GM12874 (cell line): Measurements from ENCODE around the gene MYO1D.

ENCODE experiments used
- TF ChIP-seq, protein P1 (sequence below): IDR thresholded peaks from 2 replicates; pipeline ENCODE4 v1.5.1; 2011; ENCODE audit warnings: low read depth, mild to moderate bottlenecking, control low read depth, low read length, moderate library complexity; ENCODE audit not compliant: insufficient read depth

The MYO1D gene

DNA sequence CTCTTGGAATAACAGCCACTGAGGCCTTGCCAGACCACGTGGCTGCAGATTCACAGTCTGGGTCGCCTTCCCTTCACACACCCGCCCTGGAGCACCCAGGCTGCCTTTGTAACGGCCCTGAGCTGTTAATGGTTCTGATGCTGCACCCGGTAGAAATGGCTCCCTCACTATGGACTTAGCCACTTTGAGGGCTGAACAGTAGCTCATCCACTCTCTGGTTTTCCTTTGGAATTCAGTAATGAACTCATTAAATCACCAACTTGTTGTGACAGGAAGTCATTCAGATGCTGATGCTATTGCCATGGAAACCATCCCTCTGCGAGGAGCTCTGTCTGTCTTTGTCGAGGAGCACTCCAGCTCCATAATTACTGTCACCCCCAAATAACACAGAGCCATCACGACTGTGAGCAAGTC, 330.9 kb downstream of the MYO1D start:
- TF ChIP-seq, protein P1, sequence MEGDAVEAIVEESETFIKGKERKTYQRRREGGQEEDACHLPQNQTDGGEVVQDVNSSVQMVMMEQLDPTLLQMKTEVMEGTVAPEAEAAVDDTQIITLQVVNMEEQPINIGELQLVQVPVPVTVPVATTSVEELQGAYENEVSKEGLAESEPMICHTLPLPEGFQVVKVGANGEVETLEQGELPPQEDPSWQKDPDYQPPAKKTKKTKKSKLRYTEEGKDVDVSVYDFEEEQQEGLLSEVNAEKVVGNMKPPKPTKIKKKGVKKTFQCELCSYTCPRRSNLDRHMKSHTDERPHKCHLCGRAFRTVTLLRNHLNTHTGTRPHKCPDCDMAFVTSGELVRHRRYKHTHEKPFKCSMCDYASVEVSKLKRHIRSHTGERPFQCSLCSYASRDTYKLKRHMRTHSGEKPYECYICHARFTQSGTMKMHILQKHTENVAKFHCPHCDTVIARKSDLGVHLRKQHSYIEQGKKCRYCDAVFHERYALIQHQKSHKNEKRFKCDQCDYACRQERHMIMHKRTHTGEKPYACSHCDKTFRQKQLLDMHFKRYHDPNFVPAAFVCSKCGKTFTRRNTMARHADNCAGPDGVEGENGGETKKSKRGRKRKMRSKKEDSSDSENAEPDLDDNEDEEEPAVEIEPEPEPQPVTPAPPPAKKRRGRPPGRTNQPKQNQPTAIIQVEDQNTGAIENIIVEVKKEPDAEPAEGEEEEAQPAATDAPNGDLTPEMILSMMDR = no peak

DNA sequence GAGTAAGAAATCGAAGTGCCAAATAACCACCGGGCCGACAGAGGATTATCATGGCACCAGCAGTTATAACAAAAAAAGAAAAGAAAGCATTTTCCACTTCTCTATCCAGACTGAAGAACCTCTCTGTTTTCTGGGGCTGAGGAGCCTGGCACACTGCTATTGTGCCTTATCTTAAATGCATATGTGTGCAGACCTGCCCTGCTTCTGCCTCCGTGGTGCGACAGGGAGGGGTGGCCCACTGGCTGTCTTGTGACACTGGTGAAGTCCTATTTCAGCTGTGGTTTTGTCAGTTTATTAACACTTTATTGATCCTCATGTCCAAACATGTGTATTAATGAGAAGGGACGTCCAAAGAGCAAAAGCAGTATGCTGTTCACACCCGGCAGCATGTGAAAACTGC, 334.7 kb downstream of the MYO1D start:
- TF ChIP-seq, protein P1 = no peak

DNA sequence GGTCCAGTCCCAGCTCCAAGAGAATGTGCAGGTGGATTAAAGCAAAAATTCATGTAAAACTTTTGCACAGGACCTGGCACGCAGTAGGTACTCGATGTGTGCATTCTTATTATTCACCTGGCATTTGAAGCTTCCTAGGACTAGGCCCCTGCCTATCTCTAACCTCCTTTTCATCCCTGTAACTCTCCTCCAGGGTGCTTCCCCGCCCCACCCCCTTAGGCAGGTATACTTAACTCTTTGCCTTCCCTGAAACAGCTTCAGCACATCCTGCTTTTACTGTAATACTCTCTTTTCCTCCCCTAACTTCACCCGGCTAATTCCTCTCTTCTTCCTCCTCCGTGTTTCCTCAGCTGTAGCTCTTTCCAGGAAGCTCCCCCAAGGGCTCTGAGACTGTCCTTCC, 335.3 kb downstream of the MYO1D start:
- TF ChIP-seq, protein P1 = no peak

DNA sequence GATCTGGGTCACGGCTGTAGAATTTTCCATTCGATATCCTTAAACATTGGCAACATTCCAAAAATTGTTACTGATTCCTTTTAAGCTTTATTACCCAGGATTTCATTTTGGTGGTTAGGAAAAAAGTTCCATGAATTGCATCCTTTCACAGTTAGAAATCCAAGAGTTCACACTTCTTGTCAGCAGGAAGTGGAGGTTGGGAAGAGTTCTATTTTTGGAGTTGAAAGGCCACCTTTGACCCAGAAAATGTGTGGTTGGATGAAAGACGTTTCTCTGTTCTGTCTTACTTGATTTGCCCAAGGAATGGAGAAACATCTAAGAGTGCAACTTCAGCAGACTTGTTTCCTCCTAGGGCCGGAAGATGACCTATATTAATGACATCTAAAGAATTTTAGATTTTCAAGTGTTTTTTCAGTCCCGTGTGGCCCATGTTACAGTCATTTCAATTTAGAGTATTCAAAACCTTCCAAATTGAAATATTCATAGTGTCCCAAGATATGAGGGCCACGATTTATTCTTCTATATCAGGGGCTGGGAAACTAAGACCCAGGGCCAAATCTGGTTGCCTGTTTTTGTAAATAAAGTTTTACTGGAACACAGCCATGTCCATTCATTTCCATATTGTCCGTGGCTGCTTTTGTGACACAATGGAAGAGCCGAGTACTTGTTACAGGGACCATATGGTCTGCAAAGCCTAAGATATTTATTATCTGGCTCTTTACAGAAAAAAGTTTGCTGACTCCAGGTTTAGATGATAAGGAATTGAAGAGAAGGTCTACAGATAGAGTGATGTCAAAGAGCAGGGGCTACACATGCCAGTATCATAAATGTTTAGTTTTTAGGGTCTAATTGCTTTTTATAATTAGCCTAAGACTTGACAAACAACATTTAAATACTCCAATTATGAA, 339.9 kb downstream of the MYO1D start:
- TF ChIP-seq, protein P1 = no peak

DNA sequence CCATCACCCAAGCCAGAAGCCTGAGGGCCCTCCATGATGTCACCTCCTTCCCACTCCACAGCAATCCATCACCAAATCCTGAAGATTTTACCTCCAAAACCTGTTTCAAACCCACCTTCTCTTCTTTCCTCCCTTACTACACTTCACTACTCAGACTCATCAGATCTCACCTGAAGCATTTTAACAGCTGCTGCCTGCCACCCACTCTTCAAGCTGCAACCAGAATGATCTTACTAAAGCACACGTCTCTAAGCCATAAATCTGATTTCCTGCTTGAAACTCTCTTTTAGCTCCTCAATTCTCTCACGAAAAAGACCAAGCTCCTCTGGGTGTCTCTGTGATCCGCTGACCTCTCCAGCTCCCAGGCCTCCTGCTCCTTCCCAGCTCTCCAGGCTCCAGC, 343.6 kb downstream of the MYO1D start:
- TF ChIP-seq, protein P1 = no peak

DNA sequence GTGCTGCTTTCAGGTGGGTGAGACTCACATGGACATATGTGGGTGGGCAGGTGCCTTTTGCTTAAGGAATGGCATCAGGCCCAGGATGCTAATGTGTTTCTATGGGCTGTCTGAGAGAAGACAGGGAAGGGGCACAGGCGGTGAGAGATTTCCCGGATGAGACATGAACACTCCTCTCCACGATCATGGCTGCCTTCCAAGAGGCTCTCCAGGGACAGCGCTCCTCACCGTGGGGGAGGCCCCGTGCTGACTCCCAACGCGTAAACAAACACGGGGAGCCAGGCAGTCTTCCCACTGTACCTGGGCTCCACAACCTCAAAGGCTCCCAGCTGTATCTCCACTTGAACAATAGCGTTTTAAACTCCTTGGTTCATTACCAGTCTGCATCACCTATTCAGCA, 347.3 kb downstream of the MYO1D start:
- TF ChIP-seq, protein P1 = no peak

DNA sequence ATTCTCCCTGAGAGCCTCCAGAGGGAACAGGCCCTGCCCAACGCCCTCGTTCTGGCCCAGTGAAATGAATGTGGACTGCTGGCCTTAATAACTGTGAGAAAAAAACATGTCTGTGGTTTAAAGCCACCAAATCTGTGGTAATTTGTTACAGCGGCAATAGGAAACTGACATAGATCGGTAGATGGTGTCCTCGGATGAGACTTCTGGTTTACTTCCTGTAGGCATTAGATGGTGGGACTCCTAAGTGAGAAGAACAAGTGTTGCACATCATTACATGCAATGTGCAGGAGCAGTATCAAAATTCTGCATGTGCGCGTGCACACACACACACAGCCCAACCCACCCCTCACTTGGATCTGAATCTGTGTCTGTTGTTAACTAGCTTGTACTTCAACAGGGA, 348.1 kb downstream of the MYO1D start:
- TF ChIP-seq, protein P1 = no peak
